Cardiac muscle cell (in vitro differentiated cells and primary cell): Measurements from ENCODE around the gene HSBP1L1. TPM values are rescaled to one million over a fixed set of nuclear protein-coding genes. Genes with fewer than 3 reads are reported as not detected.

Experiments used
- DNase-seq, 2 donors: peaks; one replicate each; pipeline versions ENCODE4 v3.0.0 to v3.0.0-alpha.2; 2010 to 2017; ENCODE audit warnings: low read depth in 1 of 2, low spot score in 1 of 2
- H3K27ac ChIP-seq: fragments of 200-600 bp; sonication (generic); 2 replicates; pipeline ENCODE4 v1.5.1; 2016
- H3K27me3 ChIP-seq: fragments of 200-600 bp; sonication (generic); 2 replicates; pipeline ENCODE4 v1.6.0; 2016; ENCODE audit warnings: control low read depth
- H3K36me3 ChIP-seq: fragments of 200-600 bp; sonication (generic); 2 replicates; pipeline ENCODE4 v1.5.1; 2016; ENCODE audit warnings: control low read depth
- H3K4me1 ChIP-seq: fragments of 200-600 bp; sonication (generic); 2 replicates; pipeline ENCODE4 v1.8.1; 2017; ENCODE audit warnings: low read depth, mild to moderate bottlenecking, mixed run types
- H3K4me3 ChIP-seq: fragments of 200-600 bp; sonication (generic); 2 replicates; pipeline ENCODE4 v1.5.1; 2016; ENCODE audit warnings: mild to moderate bottlenecking
- H3K9me3 ChIP-seq: fragments of 200-600 bp; sonication (generic); 2 replicates; pipeline ENCODE4 v1.5.1; 2017; ENCODE audit warnings: low read depth, mild to moderate bottlenecking, control low read depth
- polyA plus RNA-seq: library from polyadenylated mRNA; unstranded; fragments of >200 nt; fragmentation: Nextera tagmentation; extraction: Ambion mirVana; gene quantifications from 2 replicates; pipeline ENCODE4 v1.2.1, GENCODE V29; 2016
- total RNA-seq: library from RNA; depleted of rRNA; stranded (reverse); fragments of >200 nt; gene quantifications from 2 replicates; pipeline ENCODE4 v1.2.3, GENCODE V29; 2016
- TF ChIP-seq, protein P1 (sequence below): IDR thresholded peaks from 2 replicates; pipeline ENCODE4 v1.5.1; 2012; ENCODE audit warnings: low read depth, mild to moderate bottlenecking, low read length

Gene HSBP1L1
- total RNA-seq (2.5 and 6.3 TPM in 2 replicates), polyA plus RNA-seq (4.0 and 4.4 TPM in 2 replicates)

DNA sequence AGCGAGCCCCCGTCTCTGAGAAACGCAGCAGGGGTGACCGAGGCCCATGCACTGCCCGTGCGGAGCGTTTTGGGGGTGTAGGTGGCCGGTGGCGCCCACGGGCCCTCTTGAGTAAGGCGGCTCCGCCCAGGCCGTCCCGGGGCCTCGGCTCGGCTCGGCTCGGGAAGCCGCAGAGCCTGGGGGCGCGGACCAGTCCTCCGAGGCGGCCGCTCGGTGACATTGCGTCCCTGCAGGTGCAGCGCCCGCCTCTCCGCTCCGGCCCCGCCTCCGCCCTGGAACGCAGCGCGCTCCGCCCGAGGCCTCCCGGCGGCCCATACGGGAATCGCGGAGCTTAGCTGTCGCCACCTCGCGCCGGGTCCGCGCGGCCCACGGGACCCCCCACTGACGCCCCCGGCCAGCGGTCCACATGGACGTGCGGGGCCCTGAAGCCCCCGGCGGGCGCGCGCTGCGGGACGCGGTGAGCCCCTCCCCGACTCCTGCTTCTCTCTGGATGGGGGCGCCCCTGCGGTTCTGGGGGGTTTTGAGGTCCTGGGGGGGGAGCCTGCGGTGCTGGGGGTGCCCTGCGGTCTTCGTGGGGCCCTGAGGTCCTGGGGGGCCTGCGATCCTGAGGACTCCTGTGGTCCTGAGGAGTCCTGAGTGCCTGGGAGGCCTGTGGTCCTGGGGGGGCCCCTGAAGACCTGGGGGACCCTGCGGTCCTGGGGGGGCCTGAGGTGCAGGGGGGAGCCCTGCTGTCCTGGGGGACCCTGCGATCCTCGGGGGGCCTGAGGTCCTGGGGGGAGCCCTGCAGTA is at the start of gene HSBP1L1:
HSBP1L1 (plus strand) TSS at position 314 of the 789 bp plus-strand sequence; CDS start at position 407, 93 bp downstream.
- Histone ChIP-seq H3K36me3 (no peaks in the 10 kb centered on the region), H3K9me3 (no peaks in the 10 kb centered on the region), H3K27me3 (peaks cover 10% of the 10 kb centered on the region), H3K27ac (no peak within 1 kb of the TSS), H3K4me3 (peak within 1 kb of the TSS; percentile 37), H3K4me1 (no peaks in the 10 kb centered on the region)
- TF ChIP-seq, protein P1, sequence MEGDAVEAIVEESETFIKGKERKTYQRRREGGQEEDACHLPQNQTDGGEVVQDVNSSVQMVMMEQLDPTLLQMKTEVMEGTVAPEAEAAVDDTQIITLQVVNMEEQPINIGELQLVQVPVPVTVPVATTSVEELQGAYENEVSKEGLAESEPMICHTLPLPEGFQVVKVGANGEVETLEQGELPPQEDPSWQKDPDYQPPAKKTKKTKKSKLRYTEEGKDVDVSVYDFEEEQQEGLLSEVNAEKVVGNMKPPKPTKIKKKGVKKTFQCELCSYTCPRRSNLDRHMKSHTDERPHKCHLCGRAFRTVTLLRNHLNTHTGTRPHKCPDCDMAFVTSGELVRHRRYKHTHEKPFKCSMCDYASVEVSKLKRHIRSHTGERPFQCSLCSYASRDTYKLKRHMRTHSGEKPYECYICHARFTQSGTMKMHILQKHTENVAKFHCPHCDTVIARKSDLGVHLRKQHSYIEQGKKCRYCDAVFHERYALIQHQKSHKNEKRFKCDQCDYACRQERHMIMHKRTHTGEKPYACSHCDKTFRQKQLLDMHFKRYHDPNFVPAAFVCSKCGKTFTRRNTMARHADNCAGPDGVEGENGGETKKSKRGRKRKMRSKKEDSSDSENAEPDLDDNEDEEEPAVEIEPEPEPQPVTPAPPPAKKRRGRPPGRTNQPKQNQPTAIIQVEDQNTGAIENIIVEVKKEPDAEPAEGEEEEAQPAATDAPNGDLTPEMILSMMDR: no peak
- peak; percentile 54 to 88 for DNase-seq

DNA sequence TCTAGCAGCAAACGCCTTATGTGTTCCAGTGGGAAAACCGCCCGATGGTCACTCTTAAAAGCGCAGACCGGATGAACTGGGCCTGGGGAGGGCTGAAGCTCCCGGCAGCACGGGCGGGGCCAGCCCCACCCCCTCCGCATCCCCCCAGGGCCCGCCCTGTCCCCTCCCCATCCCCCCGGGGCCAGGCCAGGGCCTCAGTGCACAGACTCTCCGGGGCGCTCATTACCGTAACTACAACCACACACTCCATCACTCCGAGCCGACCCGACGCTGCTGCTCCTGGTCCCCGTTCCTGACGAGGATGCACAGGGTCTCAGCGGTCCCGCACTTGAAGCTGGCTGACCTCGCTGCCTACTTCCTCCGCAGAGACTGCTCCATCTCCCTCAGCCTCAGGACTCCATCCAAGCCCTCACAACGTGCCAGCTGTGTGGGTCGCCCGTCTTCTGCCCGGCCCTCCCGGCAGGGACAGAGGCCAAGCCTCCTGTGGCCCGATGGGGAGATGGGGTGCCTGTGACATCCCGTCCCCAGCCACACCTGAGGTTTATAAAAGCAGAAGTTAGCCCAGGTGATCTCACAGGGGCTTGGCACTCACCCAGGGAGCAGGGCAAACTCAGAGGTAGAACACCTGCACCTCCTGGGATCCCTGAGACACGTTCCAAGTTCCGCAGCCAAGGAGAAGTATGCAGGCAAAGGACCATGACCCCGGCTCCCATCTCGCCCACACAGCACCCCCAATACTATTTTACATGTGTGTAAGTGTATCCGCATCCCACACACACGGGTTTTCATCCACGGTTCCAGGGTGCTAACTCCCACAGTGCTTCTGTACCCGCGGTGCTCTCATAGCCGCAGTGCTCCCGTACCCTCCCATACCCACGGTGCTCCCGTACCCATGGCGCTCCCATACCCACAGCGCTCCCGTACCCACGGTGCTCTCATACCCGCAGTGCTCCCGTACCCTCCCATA is 49.0 kb upstream of the HSBP1L1 start:
- no peak overlapping the region for H3K27ac ChIP-seq
- no peaks in the 10 kb centered on the region for H3K9me3 ChIP-seq
- no peaks in the 10 kb centered on the region for H3K4me1 ChIP-seq
- no peaks in the 10 kb centered on the region for H3K27me3 ChIP-seq
- TF ChIP-seq, protein P1: no peak
- no peak for DNase-seq
- no peaks in the 10 kb centered on the region for H3K36me3 ChIP-seq
- H3K4me3 ChIP-seq: no peak overlapping the region

DNA sequence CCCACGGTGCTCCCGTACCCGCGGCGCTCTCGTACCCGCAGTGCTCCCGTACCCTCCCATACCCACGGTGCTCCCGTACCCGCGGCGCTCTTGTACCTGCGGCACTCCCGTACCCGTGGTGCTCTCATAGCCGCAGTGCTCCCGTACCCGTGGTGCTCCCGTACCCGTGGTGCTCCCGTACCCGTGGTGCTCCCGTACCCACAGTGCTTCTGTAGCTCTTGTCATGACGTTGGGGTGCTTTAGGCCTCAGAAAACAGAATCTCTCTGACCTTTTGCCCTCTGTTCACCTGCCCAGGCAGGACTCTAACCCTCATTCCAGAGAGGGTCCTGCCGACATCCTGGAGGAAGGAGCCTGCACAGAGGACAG is 48.3 kb upstream of the HSBP1L1 start:
- DNase-seq: no peak
- H3K9me3 ChIP-seq: no peaks in the 10 kb centered on the region
- no peaks in the 10 kb centered on the region for H3K27me3 ChIP-seq
- no peaks in the 10 kb centered on the region for H3K36me3 ChIP-seq
- H3K27ac ChIP-seq: no peak overlapping the region
- no peak overlapping the region for H3K4me3 ChIP-seq
- TF ChIP-seq, protein P1: no peak
- no peaks in the 10 kb centered on the region for H3K4me1 ChIP-seq

- TF ChIP-seq, protein P1: no peak
- no peak for DNase-seq
- no peaks in the 10 kb centered on the region for H3K36me3 ChIP-seq
- H3K9me3 ChIP-seq: no peaks in the 10 kb centered on the region
- no peaks in the 10 kb centered on the region for H3K27me3 ChIP-seq
- H3K4me1 ChIP-seq: no peaks in the 10 kb centered on the region
- no peak overlapping the region for H3K27ac ChIP-seq
- H3K4me3 ChIP-seq: no peak overlapping the region
Measured at GRCh38 chr18:79916546-79917168, 47.8 kb upstream of the HSBP1L1 start.

DNA sequence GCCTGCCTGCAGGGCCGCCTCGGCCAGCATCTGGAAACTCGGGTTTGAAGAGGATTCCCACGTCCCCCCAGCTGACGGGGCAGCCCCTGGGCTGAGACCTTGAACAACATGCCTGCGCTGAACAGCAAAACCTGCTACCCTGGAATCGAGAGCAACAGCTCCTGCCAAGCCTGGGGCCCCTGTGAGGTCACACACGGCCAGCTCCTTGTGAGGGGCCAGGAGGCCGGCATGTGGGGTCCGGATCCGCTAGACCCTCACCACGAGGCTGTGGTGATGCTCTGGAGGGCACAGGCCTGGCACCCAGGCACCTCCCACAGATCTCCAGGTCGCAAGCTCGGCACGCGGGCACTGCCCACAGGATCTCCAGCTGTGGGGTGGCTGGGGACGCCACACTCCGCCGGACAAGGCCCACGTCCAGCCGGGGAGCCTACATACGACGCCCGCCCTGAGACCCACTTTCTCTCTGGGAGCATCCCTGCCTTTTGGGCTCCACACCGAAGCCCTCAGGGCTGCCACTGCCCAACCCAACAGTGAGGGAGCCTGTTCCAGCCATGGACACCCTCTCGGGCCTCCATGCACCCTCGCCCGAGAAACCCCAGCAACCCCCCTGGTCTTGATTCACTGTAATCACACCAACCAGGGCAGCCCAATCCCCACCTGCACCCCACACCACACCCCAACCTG is 47.1 kb upstream of the HSBP1L1 start:
- H3K27me3 ChIP-seq: no peaks in the 10 kb centered on the region
- DNase-seq: no peak
- H3K9me3 ChIP-seq: no peaks in the 10 kb centered on the region
- TF ChIP-seq, protein P1: no peak
- no peak overlapping the region for H3K4me3 ChIP-seq
- no peaks in the 10 kb centered on the region for H3K4me1 ChIP-seq
- H3K27ac ChIP-seq: no peak overlapping the region
- H3K36me3 ChIP-seq: no peaks in the 10 kb centered on the region
